HCT116 (cell line): Measurements from ENCODE around the gene FYCO1.

Experiments
- CTCF ChIP-seq, 3 experiments: fragments of 200-600 bp in 1 of 3; sonication (generic) in 1 of 3; IDR thresholded peaks in 2 of 3; conservative IDR thresholded peaks in 1 of 3; 2 replicates each; pipeline ENCODE4 v1.5.1; 2012 to 2017; ENCODE audit warnings: low read depth in 2 of 3, low read length in 2 of 3, antibody characterized with exemption in 1 of 3, borderline replicate concordance in 1 of 3, control low read depth in 1 of 3, mild to moderate bottlenecking in 1 of 3, mixed read lengths in 1 of 3, mixed run types in 1 of 3, moderate library complexity in 1 of 3; ENCODE audit not compliant: insufficient read depth in 1 of 3
- POLR2AphosphoS5 ChIP-seq: IDR thresholded peaks from 2 replicates; pipeline ENCODE4 v1.6.1; 2011; ENCODE audit warnings: mild to moderate bottlenecking, low read depth, low read length, moderate library complexity
- REST ChIP-seq: IDR thresholded peaks from 2 replicates; pipeline ENCODE4 v1.6.1; 2012; ENCODE audit warnings: low read depth

GRCh38 chr3:46007280-46007679 lies 11.7 kb upstream of the FYCO1 start:
- TF ChIP-seq CTCF (IDR thresholded peaks at IDR 0.05 in 2 of 3, conservative IDR thresholded peaks at IDR 0.05 in 1 of 3; ENCODE audit: borderline replicate concordance in 1 of 3, insufficient read depth in 1 of 3, low read depth in 2 of 3, low read length in 2 of 3) (no peak), REST (no peak), POLR2AphosphoS5 (no peak)
